Fibroblast of skin of right quadriceps (primary cell): Measurements from ENCODE around the gene HOATZ.
A peak's percentile ranks its signal among the peaks of the same experiment; 100 is the strongest.

ENCODE experiments used
- DNase-seq: peaks from one replicate; pipeline ENCODE4 v3.0.0-alpha.2; 2013

HOATZ gene

DNA sequence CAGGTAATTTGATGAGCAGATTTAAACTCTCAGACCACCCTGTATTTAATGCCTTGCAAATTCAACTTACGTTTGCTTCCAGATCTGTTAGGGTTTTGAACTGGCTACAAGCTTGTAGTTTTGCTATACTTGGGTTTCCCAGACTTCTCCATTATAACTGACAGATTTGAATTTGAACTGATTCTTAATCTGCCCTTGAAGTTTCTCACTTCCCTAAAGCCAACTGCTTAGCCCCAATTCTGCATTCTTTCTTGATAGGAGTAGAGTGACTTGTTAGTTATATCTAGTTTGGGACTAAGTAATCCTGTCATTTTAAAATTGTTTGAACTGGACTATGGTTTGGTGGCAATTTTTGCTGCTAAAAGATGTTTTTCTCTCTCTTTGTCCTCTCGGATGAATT is 35.7 kb downstream of the HOATZ start:
- DNase-seq: no peak

DNA sequence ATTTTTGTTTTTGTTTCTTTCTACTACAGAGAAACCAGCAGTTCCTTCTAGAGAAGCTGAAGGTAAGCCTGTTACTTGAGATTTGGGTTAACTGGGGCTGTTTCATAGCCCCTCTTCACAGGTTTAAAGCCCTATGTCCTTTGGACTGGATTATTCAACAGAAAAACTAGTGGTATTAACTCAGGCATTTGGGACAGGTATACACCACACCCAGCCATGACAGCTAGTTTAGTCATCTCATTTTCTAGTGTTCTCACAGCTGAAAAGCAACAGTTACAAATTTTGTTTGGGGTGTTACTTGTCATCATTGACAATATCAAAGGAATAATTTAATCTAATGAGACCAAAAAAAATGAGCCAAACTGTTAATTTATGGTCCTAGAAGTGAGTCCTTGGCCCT is 40.0 kb downstream of the HOATZ start:
- no peak for DNase-seq

DNA sequence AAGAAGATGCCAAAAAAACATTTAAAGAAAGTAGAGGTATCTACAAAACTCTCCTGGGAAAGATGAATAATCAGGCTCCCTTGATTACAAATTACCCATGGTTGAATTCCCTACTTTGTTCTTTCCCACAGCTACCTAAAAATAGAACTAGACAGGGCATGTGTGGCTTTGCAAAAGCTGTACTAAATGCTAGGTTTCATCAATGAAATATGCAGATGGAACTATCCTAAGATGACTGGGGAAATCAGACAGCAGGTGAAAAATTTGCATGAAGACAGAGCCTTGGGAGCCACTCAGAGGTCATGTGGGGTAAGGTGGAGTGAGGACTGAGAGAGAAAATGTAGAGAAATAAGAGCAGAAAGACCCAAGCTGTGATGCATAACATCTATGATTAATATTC is 40.7 kb downstream of the HOATZ start:
- peak; percentile 70 for DNase-seq

DNA sequence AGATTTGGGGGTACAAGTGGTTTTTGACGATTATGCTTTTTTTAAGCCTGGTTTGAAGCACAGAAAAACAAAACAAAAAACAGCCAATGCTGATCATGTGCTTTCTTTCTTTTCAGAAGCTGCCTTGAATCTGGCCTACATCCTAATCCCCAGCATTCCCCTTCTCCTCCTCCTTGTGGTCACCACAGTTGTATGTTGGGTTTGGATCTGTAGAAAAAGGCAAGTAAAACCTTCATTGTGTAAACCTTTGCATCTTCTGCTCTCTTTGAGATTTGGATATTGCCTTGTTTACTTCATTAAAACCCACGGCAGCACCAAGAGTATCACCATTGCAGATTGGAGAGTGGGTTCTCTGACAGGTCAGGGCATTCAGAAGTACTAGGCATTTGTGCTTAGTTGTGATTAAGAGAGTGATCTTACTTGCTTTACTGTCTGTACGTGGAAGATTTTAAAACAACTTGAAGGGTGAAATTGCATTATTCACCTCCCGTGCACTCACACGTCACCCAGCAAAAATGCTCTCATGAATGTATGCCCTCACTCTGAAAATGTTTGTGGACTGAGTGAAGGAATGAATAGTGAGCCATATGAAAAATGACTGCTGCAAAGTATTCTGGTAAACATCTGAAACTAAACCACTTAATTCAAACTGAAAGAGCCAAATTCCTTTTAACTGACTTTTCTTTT is 43.0 kb downstream of the HOATZ start:
- peak; percentile 99 for DNase-seq

DNA sequence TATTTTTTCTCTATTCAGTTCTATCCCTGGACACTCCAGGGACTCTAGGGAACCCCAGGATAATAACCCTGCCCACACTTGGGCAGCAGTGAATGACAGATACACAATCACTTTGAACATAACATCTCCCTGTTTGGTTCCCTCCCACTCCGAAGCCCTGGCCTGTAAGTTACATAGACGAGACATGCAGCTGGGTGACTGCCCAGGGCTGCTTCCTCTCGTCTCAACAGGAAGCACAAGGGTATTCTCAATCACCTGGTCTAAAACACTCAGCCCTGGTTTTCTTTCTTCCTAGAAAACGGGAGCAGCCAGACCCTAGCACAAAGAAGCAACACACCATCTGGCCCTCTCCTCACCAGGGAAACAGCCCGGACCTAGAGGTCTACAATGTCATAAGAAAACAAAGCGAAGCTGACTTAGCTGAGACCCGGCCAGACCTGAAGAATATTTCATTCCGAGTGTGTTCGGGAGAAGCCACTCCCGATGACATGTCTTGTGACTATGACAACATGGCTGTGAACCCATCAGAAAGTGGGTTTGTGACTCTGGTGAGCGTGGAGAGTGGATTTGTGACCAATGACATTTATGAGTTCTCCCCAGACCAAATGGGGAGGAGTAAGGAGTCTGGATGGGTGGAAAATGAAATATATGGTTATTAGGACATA is 45.4 kb downstream of the HOATZ start:
- DNase-seq: no peak

DNA sequence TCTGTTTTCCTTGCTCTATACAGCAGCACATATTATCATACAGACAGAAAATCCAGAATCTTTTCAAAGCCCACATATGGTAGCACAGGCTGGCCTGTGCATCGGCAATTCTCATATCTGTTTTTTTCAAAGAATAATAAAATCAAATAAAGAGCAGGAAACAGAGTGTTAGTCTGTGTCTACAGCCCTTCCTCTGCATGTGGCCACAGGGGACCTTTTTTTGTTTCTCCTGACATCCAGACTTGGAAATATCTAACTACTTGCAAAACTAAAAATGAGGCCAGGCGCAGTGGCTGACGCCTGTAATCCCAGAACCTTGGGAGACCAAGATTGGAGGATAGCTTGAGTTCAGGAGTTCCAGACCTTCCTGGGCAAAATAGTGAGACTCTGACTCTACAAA is 46.2 kb downstream of the HOATZ start:
- DNase-seq: no peak

DNA sequence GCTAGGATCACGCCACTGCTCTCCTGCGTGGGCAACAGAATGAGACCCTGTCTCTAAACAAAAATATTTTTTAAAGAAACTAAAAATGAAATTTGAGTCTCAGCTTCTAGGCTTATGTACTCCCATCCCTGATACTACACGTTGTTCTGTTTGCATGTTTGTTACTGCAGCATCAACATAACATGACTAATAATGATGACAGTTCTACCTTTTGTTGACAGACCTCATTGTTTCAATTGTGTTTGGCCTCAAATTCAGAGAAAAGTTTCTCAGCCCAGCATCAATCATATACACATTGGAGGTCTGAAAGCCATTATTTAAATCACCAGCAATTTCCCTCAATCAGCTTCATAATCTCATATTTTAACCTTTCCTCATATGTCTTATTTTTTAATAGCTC is 46.7 kb downstream of the HOATZ start:
- DNase-seq: no peak

DNA sequence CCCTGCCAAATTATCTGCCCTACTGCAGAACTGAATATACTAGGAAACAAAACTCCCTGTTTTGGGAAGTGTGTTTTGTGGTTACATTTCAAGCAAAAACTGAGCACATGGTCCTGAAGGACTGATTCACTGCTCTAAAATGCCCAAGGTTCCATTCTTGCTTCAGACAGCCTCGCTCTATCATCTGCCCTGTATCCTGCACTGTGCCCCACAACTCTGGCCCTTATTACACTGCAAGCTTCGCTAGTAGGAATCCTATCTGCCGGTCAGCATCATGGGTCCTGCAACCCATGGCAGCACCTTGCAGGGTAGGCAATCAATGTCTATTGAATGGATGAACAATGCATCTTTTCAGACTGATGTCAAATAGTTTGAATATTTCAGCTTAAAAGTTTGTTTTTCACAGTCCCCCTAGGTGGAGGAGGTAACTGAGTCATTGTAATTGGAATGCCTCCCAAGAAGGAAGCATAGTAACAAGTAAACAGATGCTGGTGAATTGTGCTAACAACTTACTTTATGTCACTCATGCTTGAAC is 47.3 kb downstream of the HOATZ start:
- peak; percentile 89 for DNase-seq

DNA sequence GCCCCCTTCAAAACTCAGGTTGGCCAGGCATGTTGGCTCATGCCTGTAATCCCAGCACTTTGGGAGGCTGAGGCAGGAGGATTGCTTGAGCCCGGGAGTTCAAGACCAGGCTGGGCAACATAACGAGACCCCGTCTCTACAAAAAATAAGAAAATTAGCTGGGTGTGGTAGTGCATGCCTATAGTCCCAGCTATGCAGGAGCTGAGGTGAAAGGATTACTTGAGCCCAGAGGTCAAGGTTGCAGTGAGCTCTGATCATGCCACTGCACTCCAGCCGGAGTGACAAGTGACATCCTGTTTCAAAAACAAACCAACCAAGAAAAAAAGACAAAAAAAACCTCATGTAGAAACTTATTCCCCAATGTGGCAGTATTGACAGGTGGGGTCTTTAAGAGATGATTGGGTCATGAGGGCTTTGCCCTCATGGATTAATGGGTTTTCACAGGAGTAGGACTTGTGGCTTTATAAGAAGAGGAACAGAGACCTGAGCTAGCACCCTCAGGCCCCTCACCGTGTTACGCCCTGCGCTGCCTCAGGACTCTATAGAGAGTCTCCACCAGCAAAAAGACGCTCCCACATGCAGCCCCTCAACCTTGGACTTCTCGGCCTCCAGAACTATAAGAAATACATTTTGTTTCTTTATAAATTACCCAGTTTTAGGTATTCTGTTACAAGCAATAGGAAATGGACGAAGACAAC is 48.3 kb downstream of the HOATZ start:
- no peak for DNase-seq

DNA sequence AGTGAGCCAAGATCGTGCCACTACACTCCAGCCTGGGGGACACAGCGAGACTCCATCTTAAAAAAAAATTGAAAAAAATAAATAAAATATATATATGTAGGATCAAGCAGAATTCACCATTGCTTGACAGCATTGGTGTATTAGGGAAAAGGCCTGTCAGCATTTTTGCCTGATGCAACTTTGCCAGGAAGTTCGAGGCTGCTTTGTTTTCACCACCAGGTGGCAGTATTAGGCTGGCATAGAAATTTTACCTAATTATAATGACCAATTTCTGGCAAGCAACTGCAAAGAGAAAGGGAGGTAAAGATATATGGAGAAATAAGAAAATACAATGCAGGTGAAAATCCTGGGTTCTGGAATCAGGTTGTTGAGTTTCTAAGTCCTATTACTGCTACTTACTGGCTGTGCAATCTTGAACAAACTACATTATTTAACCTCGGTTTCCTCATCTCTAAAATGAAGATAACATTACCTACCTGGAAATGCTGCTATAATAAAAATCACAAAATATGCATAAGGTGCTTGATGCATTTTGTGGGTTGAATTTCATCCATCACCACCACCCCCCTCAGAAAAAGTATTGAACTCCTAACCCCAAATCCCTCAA is 50.6 kb downstream of the HOATZ start:
- peak; percentile 79 for DNase-seq

DNA sequence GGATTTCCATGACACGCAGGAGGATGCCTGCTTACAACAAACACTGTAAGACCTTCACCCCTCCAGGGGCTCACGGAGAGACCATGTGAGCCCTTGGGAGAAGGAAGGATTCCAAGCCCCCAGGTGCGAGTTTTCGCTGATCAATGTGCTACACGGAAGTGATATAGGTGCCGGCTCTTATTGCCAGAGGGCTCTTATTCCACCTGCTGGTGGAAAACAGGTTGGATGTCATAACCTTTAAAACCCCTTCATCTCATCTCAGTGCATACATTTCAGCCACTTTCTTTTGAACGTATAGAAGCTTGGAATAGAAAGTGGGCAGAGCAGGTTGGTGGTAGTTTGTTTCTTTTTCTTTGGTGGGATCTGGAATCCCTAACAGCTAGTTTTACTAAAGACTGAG is 51.7 kb downstream of the HOATZ start:
- no peak for DNase-seq

DNA sequence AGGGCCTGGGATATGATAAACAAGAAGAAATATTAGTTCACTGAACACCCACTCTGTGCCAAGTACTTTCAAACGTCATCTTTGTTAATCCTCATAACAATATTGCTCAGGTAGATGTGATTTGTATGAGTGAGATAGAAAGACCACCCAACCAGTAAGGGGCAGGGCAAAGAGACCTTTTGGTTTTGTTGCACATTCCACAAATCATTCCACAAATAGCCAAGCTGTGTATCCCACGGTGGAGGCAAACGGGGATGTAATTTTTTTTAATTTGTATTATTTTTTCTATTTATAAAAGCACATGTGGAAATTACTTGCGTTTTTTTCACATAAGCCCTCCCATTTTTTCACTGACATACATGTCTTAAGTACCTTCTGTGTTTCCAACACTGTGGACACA is 54.9 kb downstream of the HOATZ start:
- DNase-seq: peak; percentile 67

DNA sequence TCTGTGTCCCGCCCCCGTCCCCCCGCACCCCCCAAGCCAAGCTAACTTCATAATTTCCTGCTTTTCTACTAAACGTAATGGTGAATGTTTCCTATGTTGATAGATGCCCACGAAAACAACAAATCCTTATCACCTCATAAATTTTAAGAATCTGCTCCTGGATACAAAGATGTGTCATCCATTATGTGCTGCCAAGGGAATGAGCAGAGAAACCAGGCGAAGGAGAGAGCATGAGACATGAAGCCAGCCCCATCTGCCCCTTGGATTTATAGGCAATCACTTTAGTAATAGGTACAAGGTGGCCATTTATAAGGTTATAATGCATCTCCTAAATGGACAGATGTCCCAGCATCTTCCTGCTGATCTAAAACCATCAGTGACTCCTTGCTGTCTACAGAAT is 56.2 kb downstream of the HOATZ start:
- no peak for DNase-seq

DNA sequence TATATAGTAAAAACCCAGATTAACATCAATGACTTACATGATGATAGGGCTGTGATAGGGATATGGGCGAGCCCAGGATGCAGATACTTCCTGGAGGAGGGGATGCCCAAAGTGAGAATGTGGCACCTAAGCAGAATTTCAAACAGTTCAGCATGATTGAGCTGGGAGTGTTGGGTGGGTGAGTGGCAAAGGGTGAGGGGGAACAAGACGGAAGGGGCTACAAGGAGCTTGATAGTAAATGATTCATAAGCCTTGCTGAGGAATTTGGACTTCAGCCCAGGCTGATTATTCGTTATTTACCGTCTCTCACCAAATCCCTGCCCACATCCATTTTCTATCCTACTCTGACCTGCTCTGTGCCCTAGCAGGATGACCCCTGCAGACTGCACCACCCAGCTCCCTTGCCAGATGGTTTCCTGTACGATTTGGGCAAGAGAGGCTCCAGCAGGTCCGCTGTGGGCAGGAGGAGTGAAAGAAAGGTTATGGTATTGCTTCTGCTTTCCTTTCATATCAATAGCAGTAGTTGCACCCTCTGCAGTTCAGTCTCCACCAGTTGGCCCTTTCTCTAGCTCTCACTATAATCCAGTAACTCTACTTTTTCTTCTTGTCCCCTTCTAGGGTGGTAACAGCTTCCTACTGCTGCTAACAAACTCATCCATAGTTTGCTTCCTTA is 57.4 kb downstream of the HOATZ start:
- DNase-seq: peak; percentile 45

DNA sequence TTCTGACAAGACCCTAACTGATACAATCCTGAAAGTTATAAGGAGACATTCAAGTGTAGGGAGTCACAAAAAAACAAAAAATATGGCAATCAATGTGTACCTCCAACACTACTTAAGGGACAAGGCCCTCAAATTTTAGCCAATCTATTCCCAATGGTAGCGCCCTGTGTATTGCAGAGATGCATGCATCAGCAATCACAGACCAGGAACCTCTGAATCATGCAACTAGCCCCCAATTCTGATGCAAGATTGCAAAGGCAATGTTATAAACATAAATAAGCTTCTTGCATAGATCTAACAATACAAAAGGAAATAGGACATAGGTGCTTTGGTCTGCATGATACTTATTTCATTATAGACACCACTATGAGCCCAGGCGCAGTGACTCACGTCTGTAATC is 58.0 kb downstream of the HOATZ start:
- no peak for DNase-seq

DNA sequence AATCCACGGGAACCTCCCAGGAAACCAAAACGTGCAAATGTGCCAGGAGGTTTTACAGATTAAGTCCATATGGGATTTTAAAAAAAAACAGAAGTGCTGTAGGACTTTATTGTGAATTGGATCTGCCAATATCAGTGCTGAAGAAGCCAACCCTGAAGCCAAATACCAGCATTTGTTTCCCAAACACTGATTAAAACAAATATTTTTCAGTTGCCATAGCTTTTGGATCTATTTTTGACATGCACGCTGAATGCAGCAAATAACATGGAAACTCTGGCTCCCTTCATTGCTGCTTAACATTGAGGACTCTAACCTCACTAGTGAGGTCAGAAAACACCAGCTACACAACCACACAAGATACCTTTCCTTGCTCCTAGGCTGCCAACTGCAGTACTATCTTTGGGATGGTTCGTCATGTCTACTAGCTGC is 59.3 kb downstream of the HOATZ start:
- DNase-seq: peak; percentile 32

DNA sequence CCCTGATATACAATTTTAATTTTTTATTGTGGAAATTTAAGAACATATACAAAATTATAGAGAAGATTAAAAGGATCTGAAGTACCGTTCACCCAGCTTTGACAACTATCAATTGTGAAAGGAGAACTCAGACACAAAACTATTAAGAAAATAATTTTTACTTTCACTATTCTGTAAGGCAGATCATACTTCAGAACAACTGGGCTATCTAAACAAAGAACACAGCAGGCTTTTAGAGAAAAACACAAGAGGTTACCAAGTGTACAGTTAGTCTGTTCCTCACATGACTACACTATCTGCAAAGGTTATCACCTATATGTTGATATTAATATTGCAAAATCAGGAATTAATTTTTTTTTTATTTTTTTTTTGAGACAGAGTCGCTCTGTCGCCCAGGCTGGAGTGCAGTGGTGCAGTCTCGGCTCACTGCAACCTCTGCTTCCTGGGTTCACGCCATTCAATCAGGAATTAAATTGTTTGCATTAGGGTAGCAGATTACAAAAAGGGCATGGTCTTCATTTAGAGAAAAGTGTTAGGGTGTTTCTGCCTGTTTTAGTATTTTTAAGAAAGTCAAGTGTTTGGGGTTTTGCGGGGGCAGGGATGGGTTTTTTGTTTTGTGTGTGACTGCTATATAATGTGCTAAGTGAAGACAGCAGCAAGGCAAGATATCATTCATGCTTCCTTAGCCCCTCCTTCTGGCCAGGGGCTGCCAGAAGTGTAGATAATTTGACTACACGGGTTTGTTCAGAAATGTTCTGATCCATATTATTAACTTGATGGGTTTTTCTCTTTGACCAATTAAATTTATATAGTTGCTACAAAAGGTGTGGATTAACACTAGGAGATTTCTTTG is 60.0 kb downstream of the HOATZ start:
- no peak for DNase-seq

DNA sequence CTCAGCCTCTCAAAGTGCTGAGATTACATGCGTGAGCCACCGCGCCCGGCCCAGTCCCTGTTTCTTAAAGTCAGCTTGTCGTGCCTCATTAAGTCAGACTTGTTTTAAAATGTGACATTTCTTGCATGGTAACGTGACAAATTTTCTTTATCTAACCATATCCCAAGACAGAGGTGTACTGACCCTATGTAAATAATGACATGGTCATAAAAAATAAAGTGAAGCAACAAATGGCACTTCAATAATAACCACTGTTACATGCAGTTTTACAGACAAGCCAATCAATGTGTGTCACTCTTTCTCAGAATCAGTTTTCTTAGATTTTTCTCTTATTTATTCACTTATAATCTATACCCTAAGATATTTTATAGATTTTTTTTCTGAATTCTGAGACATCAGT is 61.2 kb downstream of the HOATZ start:
- DNase-seq: no peak

DNA sequence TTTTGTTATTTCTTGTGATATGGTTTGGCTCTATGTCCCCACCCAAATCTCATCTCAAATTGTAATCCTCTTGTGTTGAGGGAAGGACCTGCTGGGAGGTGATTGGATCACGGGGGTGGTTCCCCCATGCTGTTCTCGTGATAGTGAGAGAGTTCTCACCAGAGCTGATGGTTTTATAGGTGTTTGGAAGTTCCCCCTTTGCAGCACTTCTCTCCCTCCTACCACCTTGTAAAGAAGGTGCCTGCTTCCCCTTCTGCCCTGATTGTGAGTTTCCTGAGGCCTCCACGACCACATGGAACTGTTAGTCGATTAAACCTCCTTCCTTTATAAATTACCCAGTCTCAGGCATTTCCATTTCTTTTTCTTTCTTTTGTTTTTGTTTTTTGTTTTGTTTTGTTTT is 63.2 kb downstream of the HOATZ start:
- no peak for DNase-seq

DNA sequence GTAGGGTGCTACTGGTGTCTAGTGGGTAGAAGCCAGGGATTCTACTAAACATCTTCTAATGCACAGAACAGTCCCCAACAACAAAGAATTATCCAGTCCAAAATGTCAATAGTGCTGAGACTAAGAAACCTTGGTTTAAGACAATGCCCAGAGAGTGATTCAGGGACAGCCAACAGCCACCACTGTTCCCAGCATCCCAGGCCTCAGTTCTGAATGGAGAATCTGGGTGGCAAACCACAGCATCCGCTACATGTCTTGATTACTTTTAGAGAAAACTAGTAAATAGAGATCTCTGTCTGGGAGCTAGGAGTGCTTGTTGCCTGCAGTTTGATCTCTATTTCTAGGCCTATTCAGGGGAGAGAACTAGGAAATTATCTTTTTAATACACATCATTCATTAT is 66.8 kb downstream of the HOATZ start:
- DNase-seq: no peak

DNA sequence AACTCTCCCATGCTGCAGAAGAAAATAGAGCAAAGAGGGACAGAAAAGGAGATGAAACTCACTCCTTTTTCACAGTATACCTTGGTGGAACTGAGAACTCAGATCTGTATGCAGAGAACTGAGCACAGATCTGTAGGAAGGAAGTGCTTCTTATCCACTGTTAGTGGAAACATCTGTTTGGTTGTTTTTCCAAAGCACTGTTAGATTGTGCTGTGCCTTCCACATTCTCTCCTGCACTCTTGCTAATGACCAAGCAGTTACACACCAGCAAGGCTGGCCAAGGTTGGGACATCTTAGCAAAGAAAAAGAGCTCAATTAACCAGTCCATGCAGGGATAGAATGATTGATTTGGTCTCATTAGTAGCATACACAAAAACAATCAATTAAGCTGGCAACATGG is 67.6 kb downstream of the HOATZ start:
- no peak for DNase-seq

DNA sequence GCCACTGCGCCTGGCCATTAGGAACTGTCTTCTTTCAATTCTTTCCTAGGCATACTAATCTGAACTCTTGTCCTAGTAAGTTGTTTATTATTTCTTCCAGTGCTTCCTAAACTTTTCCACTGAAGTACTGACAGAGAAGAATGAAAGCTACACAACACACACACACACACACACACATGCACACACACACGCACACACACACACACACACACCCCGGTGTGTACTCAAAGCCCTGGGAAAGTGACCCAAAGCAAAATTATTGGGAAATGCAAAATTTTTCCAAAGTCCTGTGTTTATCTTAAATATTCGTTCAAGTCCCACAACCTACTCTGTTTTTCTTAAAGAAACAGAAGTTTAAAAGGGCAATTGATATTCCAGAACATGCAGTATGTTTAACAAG is 68.3 kb downstream of the HOATZ start:
- no peak for DNase-seq
